Measurements from ENCODE around the gene CAPZA2.

The CAPZA2 gene

GRCh38 chr7:116829041-116829440, 33.3 kb upstream of the CAPZA2 start:
- H3K4me3 ChIP-seq (ENCODE audit: low read depth, low read length) = no peak overlapping the region
- TF ChIP-seq CTCF (IDR thresholded peaks at IDR 0.05; ENCODE audit: borderline replicate concordance, insufficient read depth, low read depth, low read length) = no peak

GRCh38 chr7:116829493-116829892, 32.9 kb upstream of the CAPZA2 start:
- H3K4me3 ChIP-seq (ENCODE audit: low read depth, low read length) = no peak overlapping the region
- no peak for TF ChIP-seq CTCF (IDR thresholded peaks at IDR 0.05; ENCODE audit: borderline replicate concordance, insufficient read depth, low read depth, low read length)

GRCh38 chr7:116832692-116833091, 29.7 kb upstream of the CAPZA2 start:
- no peak overlapping the region for H3K4me3 ChIP-seq (ENCODE audit: low read depth, low read length)
- TF ChIP-seq CTCF (IDR thresholded peaks at IDR 0.05; ENCODE audit: borderline replicate concordance, insufficient read depth, low read depth, low read length) = no peak

- no peak overlapping the region for H3K4me3 ChIP-seq (ENCODE audit: low read depth, low read length)
- no peak for TF ChIP-seq CTCF (IDR thresholded peaks at IDR 0.05; ENCODE audit: borderline replicate concordance, insufficient read depth, low read depth, low read length)
Measured at GRCh38 chr7:116834815-116835504, 27.4 kb upstream of the CAPZA2 start.

- H3K4me3 ChIP-seq (ENCODE audit: low read depth, low read length) = no peak overlapping the region
- no peak for TF ChIP-seq CTCF (IDR thresholded peaks at IDR 0.05; ENCODE audit: borderline replicate concordance, insufficient read depth, low read depth, low read length)
Measured at GRCh38 chr7:116836048-116836447, 26.3 kb upstream of the CAPZA2 start.

- no peak overlapping the region for H3K4me3 ChIP-seq (ENCODE audit: low read depth, low read length)
Measured at GRCh38 chr7:116836911-116837310, 25.5 kb upstream of the CAPZA2 start.

More at GRCh38 chr7:116836911-116837310, 25.5 kb upstream of the CAPZA2 start:
- TF ChIP-seq CTCF (IDR thresholded peaks at IDR 0.05; ENCODE audit: borderline replicate concordance, insufficient read depth, low read depth, low read length) = no peak

Data from GM12875 (cell line).